Measurements from ENCODE around the gene NBEAL2.

DNA sequence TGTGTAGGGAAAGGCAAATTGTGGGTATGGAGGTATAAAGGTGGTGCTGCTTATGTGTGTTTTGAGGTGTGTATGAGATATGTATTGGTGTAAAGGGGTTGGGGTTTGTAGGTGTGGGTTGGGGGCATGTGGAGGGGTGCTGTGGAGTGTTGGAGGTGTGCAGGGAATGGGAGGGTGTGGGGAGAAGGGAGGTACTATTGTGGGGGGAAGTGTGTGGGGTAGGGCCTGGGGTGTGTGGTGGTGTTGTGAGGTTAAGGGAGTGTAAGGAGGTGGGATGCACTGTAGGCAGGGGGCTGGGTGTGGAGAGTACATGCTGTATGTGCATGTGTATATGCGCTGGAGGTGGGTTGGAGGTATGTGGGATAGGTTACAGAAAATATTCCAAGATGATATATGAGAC, 18.6 kb upstream of the NBEAL2 start:
- TF ChIP-seq CTCF (IDR thresholded peaks at IDR 0.05) = no peak
- TF ChIP-seq POLR2AphosphoS5 (IDR thresholded peaks at IDR 0.05) = no peak
